SU-DHL-6 (cell line): ENCODE results near the gene SMAD5.

Experiments used
- CTCF ChIP-seq: fragments of 200-600 bp; sonication (generic); IDR thresholded peaks from one replicate; pipeline ENCODE4 v1.5.1; 2017; ENCODE audit warnings: antibody characterized with exemption, mild to moderate bottlenecking, low read length, moderate library complexity; ENCODE audit not compliant: insufficient read depth, poor library complexity, severe bottlenecking
- EZH2phosphoT487 ChIP-seq: fragments of 200-600 bp; sonication (generic), shearing (Covaris generic); conservative IDR thresholded peaks from 2 replicates; pipeline ENCODE4 v1.6.1; 2018; ENCODE audit warnings: mild to moderate bottlenecking, antibody characterized with exemption, low read length, moderate library complexity, mixed read lengths

GRCh38 chr5:136084698-136085097, 47.9 kb upstream of the SMAD5 start:
- TF ChIP-seq CTCF (no peak), EZH2phosphoT487 (no peak)
